ENCODE results near the gene SPON1.
"Not testable (repeated sequence)": the region's sequence is repeated elsewhere in the genome, so short reads cannot be mapped to it uniquely, and the experiment has no call there.

The SPON1 gene

GRCh38 chr11:14266622-14267021, 304.1 kb downstream of the SPON1 start:
- Histone ChIP-seq H3K36me3 (ENCODE audit: control insufficient read depth in 5 of 5, insufficient read depth in 5 of 5, low read length in 5 of 5) (peaks cover 0 to 13% (median 11%) of the 10 kb centered on the region in 5 donors), H3K4me3 (ENCODE audit: low read depth in 1 of 5, low read length in 5 of 5) (no peak overlapping the region), H3K9me3 (ENCODE audit: control insufficient read depth in 5 of 5, low read length in 5 of 5) (no peaks in the 10 kb centered on the region)

DNA sequence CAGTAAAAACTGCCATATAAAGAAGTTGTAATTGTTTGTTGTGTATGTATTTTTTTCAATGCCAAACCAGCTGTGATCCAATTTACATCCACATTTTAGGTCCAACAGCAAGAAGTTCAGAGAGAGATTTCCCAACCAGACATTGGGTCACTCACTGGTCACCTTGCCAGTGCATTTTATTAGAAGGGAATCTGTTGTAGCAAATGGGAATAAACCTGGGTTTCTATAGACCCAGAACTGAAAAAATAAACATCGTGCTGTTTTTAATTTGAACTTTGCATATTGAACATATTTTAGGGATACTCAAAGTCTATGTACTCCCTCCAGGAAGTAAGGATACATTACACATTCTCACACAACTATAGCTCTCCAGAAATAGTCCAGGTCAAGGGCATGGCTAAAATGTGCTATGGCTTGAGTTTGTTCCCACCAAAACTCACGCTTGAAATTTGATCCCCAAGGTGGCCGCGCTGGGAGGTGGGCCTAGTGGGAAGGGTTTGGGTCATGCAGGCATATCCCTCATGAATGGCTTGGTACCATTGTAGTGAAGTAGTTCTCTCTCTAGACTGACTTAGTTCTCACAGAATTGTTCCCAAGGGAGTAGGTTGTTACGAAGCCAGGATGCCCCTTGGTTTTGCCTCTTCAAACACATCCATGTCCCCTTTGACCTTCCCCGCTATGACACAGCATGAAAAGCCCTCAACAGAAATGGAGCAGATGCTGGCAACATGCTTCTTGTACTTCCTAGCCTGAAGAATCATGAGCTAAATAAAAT, 305.5 kb downstream of the SPON1 start:
- Histone ChIP-seq H3K4me3 (ENCODE audit: low read depth in 1 of 5, low read length in 5 of 5) (no peak overlapping the region), H3K27ac (ENCODE audit: low read depth, low read length) (no peak overlapping the region)

More at GRCh38 chr11:14266622-14267021, 304.1 kb downstream of the SPON1 start:
- no peak overlapping the region for H3K9ac ChIP-seq (ENCODE audit: low read length in 5 of 5)
- no peaks in the 10 kb centered on the region for H3K27me3 ChIP-seq (ENCODE audit: control insufficient read depth in 5 of 5, insufficient read depth in 4 of 5, low read length in 5 of 5)
- peaks cover 0 to 9% (median 0%) of the 10 kb centered on the region in 5 donors for H3K4me1 ChIP-seq (ENCODE audit: control insufficient read depth in 5 of 5, insufficient read depth in 5 of 5, low read length in 5 of 5)
- no peak overlapping the region for H3K27ac ChIP-seq (ENCODE audit: low read depth, low read length)

GRCh38 chr11:14269692-14270573, 307.4 kb downstream of the SPON1 start:
- H3K27ac ChIP-seq (ENCODE audit: low read depth, low read length): no peak overlapping the region

More for the DNA sequence above, 305.5 kb downstream of the SPON1 start:
- Histone ChIP-seq H3K27me3 (ENCODE audit: control insufficient read depth in 5 of 5, insufficient read depth in 4 of 5, low read length in 5 of 5) (no peaks in the 10 kb centered on the region), H3K9ac (ENCODE audit: low read length in 5 of 5) (no peak overlapping the region), H3K36me3 (ENCODE audit: control insufficient read depth in 5 of 5, insufficient read depth in 5 of 5, low read length in 5 of 5) (peaks cover 0 to 13% (median 11%) of the 10 kb centered on the region in 5 donors), H3K9me3 (ENCODE audit: control insufficient read depth in 5 of 5, low read length in 5 of 5) (no peaks in the 10 kb centered on the region), H3K4me1 (ENCODE audit: control insufficient read depth in 5 of 5, insufficient read depth in 5 of 5, low read length in 5 of 5) (peaks cover 0 to 9% (median 0%) of the 10 kb centered on the region in 5 donors)

GRCh38 chr11:14270690-14271542, 308.4 kb downstream of the SPON1 start:
- Histone ChIP-seq H3K27ac (ENCODE audit: low read depth, low read length) (no peak overlapping the region), H3K4me1 (ENCODE audit: control insufficient read depth in 5 of 5, insufficient read depth in 5 of 5, low read length in 5 of 5) (peaks cover 0 to 13% (median 0%) of the 10 kb centered on the region in 5 donors), H3K9ac (ENCODE audit: low read length in 5 of 5) (no peak overlapping the region), H3K27me3 (ENCODE audit: control insufficient read depth in 5 of 5, insufficient read depth in 4 of 5, low read length in 5 of 5) (no peaks in the 10 kb centered on the region), H3K4me3 (ENCODE audit: low read depth in 1 of 5, low read length in 5 of 5) (no peak overlapping the region), H3K9me3 (ENCODE audit: control insufficient read depth in 5 of 5, low read length in 5 of 5) (no peaks in the 10 kb centered on the region), H3K36me3 (ENCODE audit: control insufficient read depth in 5 of 5, insufficient read depth in 5 of 5, low read length in 5 of 5) (peaks cover 0 to 5% (median 0%) of the 10 kb centered on the region in 5 donors)

More at GRCh38 chr11:14269692-14270573, 307.4 kb downstream of the SPON1 start:
- H3K9ac ChIP-seq (ENCODE audit: low read length in 5 of 5): no peak overlapping the region
- H3K9me3 ChIP-seq (ENCODE audit: control insufficient read depth in 5 of 5, low read length in 5 of 5): no peaks in the 10 kb centered on the region
- H3K4me3 ChIP-seq (ENCODE audit: low read depth in 1 of 5, low read length in 5 of 5): no peak overlapping the region
- H3K27me3 ChIP-seq (ENCODE audit: control insufficient read depth in 5 of 5, insufficient read depth in 4 of 5, low read length in 5 of 5): no peaks in the 10 kb centered on the region
- peaks cover 0 to 13% (median 10%) of the 10 kb centered on the region in 5 donors for H3K36me3 ChIP-seq (ENCODE audit: control insufficient read depth in 5 of 5, insufficient read depth in 5 of 5, low read length in 5 of 5)
- peaks cover 0 to 9% (median 0%) of the 10 kb centered on the region in 5 donors for H3K4me1 ChIP-seq (ENCODE audit: control insufficient read depth in 5 of 5, insufficient read depth in 5 of 5, low read length in 5 of 5)

DNA sequence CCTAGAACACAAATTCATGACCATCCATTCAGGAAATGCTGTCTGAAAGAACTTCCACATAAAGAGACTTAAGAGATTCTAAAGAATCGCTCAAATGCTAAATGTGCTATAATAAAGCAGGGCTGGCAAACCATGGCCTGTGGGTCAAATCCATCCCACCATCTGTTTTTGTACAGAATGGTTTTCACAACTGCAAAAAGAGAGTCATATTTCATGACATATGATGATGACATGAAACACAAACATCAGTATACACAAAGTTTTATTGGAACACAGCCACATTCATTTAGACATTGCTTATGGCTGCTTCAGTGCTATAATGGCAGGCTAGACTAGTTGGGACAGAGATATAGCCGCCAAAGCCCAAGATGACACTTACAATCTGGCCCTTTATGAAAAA, 311.4 kb downstream of the SPON1 start:
- peaks cover 0 to 9% (median 2%) of the 10 kb centered on the region in 5 donors for H3K36me3 ChIP-seq (ENCODE audit: control insufficient read depth in 5 of 5, insufficient read depth in 5 of 5, low read length in 5 of 5)
- no peak overlapping the region for H3K27ac ChIP-seq (ENCODE audit: low read depth, low read length)
- H3K9me3 ChIP-seq (ENCODE audit: control insufficient read depth in 5 of 5, low read length in 5 of 5): no peaks in the 10 kb centered on the region
- no peak overlapping the region for H3K4me3 ChIP-seq (ENCODE audit: low read depth in 1 of 5, low read length in 5 of 5)
- peaks cover 0 to 10% (median 0%) of the 10 kb centered on the region in 5 donors for H3K4me1 ChIP-seq (ENCODE audit: control insufficient read depth in 5 of 5, insufficient read depth in 5 of 5, low read length in 5 of 5)
- H3K9ac ChIP-seq (ENCODE audit: low read length in 5 of 5): no peak overlapping the region
- no peaks in the 10 kb centered on the region for H3K27me3 ChIP-seq (ENCODE audit: control insufficient read depth in 5 of 5, insufficient read depth in 4 of 5, low read length in 5 of 5)

DNA sequence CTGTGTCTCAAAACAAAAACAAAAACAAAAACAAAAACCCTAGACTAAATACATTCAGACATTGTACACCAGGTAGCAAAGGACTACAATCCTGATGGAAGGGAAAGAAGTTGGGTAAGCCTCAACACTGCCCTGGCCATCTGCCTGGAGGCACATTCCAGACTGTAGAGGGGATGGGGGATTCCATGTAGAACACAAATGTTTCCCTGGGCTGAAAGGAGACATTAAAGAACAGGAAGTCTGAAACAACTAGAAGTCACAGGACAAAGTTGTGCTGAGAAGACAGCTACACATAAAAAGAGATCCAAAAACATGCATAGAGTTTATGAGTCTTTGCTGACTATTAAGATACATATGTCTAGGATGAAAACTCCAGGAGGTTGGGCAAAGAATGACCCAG, 312.6 kb downstream of the SPON1 start:
- Histone ChIP-seq H3K36me3 (ENCODE audit: control insufficient read depth in 5 of 5, insufficient read depth in 5 of 5, low read length in 5 of 5) (peaks cover 0 to 15% (median 5%) of the 10 kb centered on the region in 5 donors), H3K27me3 (ENCODE audit: control insufficient read depth in 5 of 5, insufficient read depth in 4 of 5, low read length in 5 of 5) (no peaks in the 10 kb centered on the region), H3K4me3 (ENCODE audit: low read depth in 1 of 5, low read length in 5 of 5) (no peak overlapping the region), H3K9me3 (ENCODE audit: control insufficient read depth in 5 of 5, low read length in 5 of 5) (no peaks in the 10 kb centered on the region), H3K9ac (ENCODE audit: low read length in 5 of 5) (no peak overlapping the region), H3K27ac (ENCODE audit: low read depth, low read length) (no peak overlapping the region), H3K4me1 (ENCODE audit: control insufficient read depth in 5 of 5, insufficient read depth in 5 of 5, low read length in 5 of 5) (peaks cover 0 to 10% (median 0%) of the 10 kb centered on the region in 5 donors)

DNA sequence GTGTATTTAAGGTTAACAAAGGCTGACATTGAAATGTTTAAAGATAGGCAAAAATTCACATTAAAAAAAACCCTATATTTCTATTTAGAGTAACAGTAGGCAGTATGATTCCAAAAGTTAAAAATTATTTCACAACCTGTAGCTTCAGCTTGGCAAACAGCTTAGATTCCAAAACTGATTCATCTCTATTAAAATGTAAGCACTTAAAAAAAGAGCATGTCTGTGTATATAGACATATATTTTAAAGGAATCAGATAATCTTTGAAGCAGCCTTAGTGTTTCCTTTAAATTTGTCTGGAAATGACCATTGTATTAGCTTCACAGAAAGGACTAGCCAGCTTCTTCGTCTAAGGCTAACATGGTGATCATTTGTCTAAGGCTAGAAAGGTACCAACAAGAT, 316.3 kb downstream of the SPON1 start:
- peaks cover 0 to 10% (median 0%) of the 10 kb centered on the region in 5 donors for H3K4me1 ChIP-seq (ENCODE audit: control insufficient read depth in 5 of 5, insufficient read depth in 5 of 5, low read length in 5 of 5)
- H3K9ac ChIP-seq (ENCODE audit: low read length in 5 of 5); H3K9me3 ChIP-seq (ENCODE audit: control insufficient read depth in 5 of 5, low read length in 5 of 5); H3K4me3 ChIP-seq (ENCODE audit: low read depth in 1 of 5, low read length in 5 of 5); H3K27ac ChIP-seq (ENCODE audit: low read depth, low read length); H3K27me3 ChIP-seq (ENCODE audit: control insufficient read depth in 5 of 5, insufficient read depth in 4 of 5, low read length in 5 of 5): not testable (repeated sequence)
- H3K36me3 ChIP-seq (ENCODE audit: control insufficient read depth in 5 of 5, insufficient read depth in 5 of 5, low read length in 5 of 5): peaks cover 3 to 23% (median 9%) of the 10 kb centered on the region in 5 donors

DNA sequence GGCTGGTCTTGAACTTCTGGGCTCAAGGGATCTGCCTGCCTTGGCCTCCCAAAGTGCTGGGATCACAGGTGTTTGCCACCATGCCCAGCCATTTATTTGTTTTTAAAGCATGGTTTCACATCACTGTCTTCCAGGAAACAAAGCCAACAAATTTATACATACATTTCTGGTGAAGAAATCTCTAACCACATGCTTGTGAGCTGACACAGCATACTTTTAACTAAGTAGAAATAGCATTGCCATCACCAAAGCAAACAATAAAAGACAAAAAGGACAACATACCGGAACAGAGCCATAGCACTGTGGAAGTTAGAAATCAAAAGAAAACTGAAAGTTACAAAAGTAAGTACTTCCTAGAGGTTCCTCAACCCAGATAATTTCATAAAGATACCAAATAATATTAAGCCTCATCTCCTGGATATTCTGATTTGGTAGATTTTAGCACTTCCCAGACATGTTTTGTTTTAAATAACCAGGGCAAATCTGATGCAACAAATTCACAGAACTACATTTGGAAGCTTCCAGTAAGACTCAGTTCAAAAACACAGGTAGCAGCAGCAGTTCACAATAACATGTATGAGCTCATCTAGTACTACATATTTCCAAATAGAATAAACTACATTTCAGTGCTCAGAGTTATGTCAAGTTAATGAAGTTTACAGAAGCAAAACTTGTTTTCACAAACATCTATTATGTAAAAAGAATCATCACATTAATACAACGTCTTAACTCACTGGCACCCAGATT, 325.8 kb downstream of the SPON1 start:
- peaks cover 2 to 28% (median 10%) of the 10 kb centered on the region in 5 donors for H3K36me3 ChIP-seq (ENCODE audit: control insufficient read depth in 5 of 5, insufficient read depth in 5 of 5, low read length in 5 of 5)
- H3K4me1 ChIP-seq (ENCODE audit: control insufficient read depth in 5 of 5, insufficient read depth in 5 of 5, low read length in 5 of 5): no peaks in the 10 kb centered on the region
- no peaks in the 10 kb centered on the region for H3K9me3 ChIP-seq (ENCODE audit: control insufficient read depth in 5 of 5, low read length in 5 of 5)
- H3K27me3 ChIP-seq (ENCODE audit: control insufficient read depth in 5 of 5, insufficient read depth in 4 of 5, low read length in 5 of 5): no peaks in the 10 kb centered on the region
- H3K4me3 ChIP-seq (ENCODE audit: low read depth in 1 of 5, low read length in 5 of 5): no peak overlapping the region
- no peak overlapping the region for H3K27ac ChIP-seq (ENCODE audit: low read depth, low read length)
- H3K9ac ChIP-seq (ENCODE audit: low read length in 5 of 5): no peak overlapping the region

GRCh38 chr11:14290422-14290821, 327.9 kb downstream of the SPON1 start:
- H3K4me1 ChIP-seq (ENCODE audit: control insufficient read depth in 5 of 5, insufficient read depth in 5 of 5, low read length in 5 of 5): no peaks in the 10 kb centered on the region
- H3K9ac ChIP-seq (ENCODE audit: low read length in 5 of 5): no peak overlapping the region
- peaks cover 4 to 22% (median 12%) of the 10 kb centered on the region in 5 donors for H3K36me3 ChIP-seq (ENCODE audit: control insufficient read depth in 5 of 5, insufficient read depth in 5 of 5, low read length in 5 of 5)
- no peak overlapping the region for H3K4me3 ChIP-seq (ENCODE audit: low read depth in 1 of 5, low read length in 5 of 5)
- H3K27me3 ChIP-seq (ENCODE audit: control insufficient read depth in 5 of 5, insufficient read depth in 4 of 5, low read length in 5 of 5): no peaks in the 10 kb centered on the region
- H3K27ac ChIP-seq (ENCODE audit: low read depth, low read length): no peak overlapping the region
- H3K9me3 ChIP-seq (ENCODE audit: control insufficient read depth in 5 of 5, low read length in 5 of 5): no peaks in the 10 kb centered on the region

All from subcutaneous abdominal adipose tissue (tissue), 5 donors.